Breast epithelium (tissue), 4 donors: ENCODE measurements around the gene FGGY. TPM values are rescaled to one million over a fixed set of nuclear protein-coding genes. Genes with fewer than 3 reads are reported as not detected.

Experiments used
- DNase-seq, 2 donors: peaks; one replicate each; pipeline ENCODE4 v3.0.0-alpha.2; 2019; ENCODE audit warnings: low spot score in 2 of 2
- H3K27ac ChIP-seq, 2 donors: fragments of 200-600 bp; sonication (generic) in 1 of 2; one replicate each; pipeline ENCODE4 v1.5.1; 2016 to 2019; ENCODE audit warnings: mild to moderate bottlenecking in 1 of 2
- H3K27me3 ChIP-seq, 2 donors: fragments of 200-600 bp; sonication (generic) in 1 of 2; one replicate each; pipeline versions ENCODE4 v1.5.1 to v1.6.0; 2017 to 2019; ENCODE audit warnings: control low read depth in 1 of 2, mild to moderate bottlenecking in 1 of 2
- H3K36me3 ChIP-seq: fragments of 200-600 bp; one replicate; pipeline ENCODE4 v1.5.1; 2019
- H3K4me1 ChIP-seq, 2 donors: fragments of 200-600 bp; sonication (generic); one replicate each; pipeline ENCODE4 v1.5.1; 2016 to 2019; ENCODE audit warnings: control low read depth in 1 of 2
- H3K4me3 ChIP-seq, 3 donors: fragments of 200-600 bp; sonication (generic); 1 replicate in 2 of 3; 2 replicates in 1 of 3; pipeline ENCODE4 v1.5.1; 2016 to 2019; ENCODE audit warnings: mild to moderate bottlenecking in 3 of 3, moderate library complexity in 2 of 3
- H3K9me3 ChIP-seq, 2 donors: fragments of 200-600 bp; sonication (generic) in 1 of 2; one replicate each; pipeline ENCODE4 v1.5.1; 2016 to 2019; ENCODE audit warnings: control low read depth in 1 of 2
- CTCF ChIP-seq, 3 donors: fragments of 450-650 bp; IDR thresholded peaks; one replicate each; pipeline ENCODE4 v1.5.1; 2016 to 2017; ENCODE audit warnings: antibody characterized with exemption in 3 of 3, mild to moderate bottlenecking in 3 of 3, moderate library complexity in 3 of 3
- POLR2A ChIP-seq: fragments of 450-650 bp; IDR thresholded peaks from one replicate; pipeline ENCODE4 v1.6.1; 2016; ENCODE audit warnings: antibody characterized with exemption, mild to moderate bottlenecking, moderate library complexity
- POLR2AphosphoS5 ChIP-seq, 3 donors: sonication (generic); formaldehyde crosslinking; IDR thresholded peaks; one replicate each; pipeline ENCODE4 v1.6.1; 2017; ENCODE audit warnings: antibody characterized with exemption in 3 of 3
- intact Hi-C: fragments of 100-400 bp; cut with DNase I; formaldehyde crosslinking; loops from one replicate; pipeline ENCODE4 v1.15.1; 2023; ENCODE audit warnings: low total_unique reads
- total RNA-seq, 3 donors: library from RNA; depleted of rRNA; stranded (reverse); fragments of >200 nt; gene quantifications; one replicate each; pipeline ENCODE4 v1.1.0, GENCODE V29; 2016

FGGY gene
- total RNA-seq, 3 donors from 2014 or later = 16.2 to 50.3 (median 29.2) TPM

- Histone ChIP-seq H3K4me1 (no peaks in the 10 kb centered on the region), H3K4me3 (no peak overlapping the region), H3K27me3 (no peaks in the 10 kb centered on the region), H3K27ac (no peak overlapping the region), H3K9me3 (no peaks in the 10 kb centered on the region), H3K36me3 (no peaks in the 10 kb centered on the region)
- no peak for DNase-seq
- no peak for TF ChIP-seq CTCF (IDR thresholded peaks at IDR 0.05)
- TF ChIP-seq POLR2AphosphoS5 (IDR thresholded peaks at IDR 0.05) = no peak
- TF ChIP-seq POLR2A = no peak
- intact Hi-C loops = no loop called here
Observed at GRCh38 chr1:59625384-59625783, 328.5 kb downstream of the FGGY start.

- Histone ChIP-seq H3K36me3 (no peaks in the 10 kb centered on the region), H3K4me1 (no peaks in the 10 kb centered on the region), H3K4me3 (no peak overlapping the region), H3K9me3 (no peaks in the 10 kb centered on the region), H3K27ac (no peak overlapping the region), H3K27me3 (no peaks in the 10 kb centered on the region)
- DNase-seq = no peak
- TF ChIP-seq POLR2AphosphoS5 (IDR thresholded peaks at IDR 0.05) (peak in 1 of 3 donors; percentile 26), CTCF (IDR thresholded peaks at IDR 0.05) (no peak)
- intact Hi-C loops = no loop called here
Observed at GRCh38 chr1:59631561-59632255, 334.8 kb downstream of the FGGY start.

- Histone ChIP-seq H3K36me3 (no peaks in the 10 kb centered on the region), H3K4me3 (no peak overlapping the region), H3K27ac (no peak overlapping the region), H3K27me3 (no peaks in the 10 kb centered on the region), H3K4me1 (peaks cover 0 to 6% of the 10 kb centered on the region in 2 donors), H3K9me3 (no peaks in the 10 kb centered on the region)
- intact Hi-C loops = no loop called here
- TF ChIP-seq POLR2A (no peak), POLR2AphosphoS5 (IDR thresholded peaks at IDR 0.05) (no peak), CTCF (IDR thresholded peaks at IDR 0.05) (no peak)
- no peak for DNase-seq
Observed at GRCh38 chr1:59635097-59635496, 338.2 kb downstream of the FGGY start.

GRCh38 chr1:59638231-59638711 lies 341.4 kb downstream of the FGGY start:
- Histone ChIP-seq H3K27me3 (no peaks in the 10 kb centered on the region), H3K27ac (peak overlapping the region; percentile 3 to 20), H3K4me3 (no peak overlapping the region), H3K9me3 (no peaks in the 10 kb centered on the region), H3K4me1 (peaks cover 0 to 6% of the 10 kb centered on the region in 2 donors), H3K36me3 (no peaks in the 10 kb centered on the region)
- TF ChIP-seq POLR2AphosphoS5 (IDR thresholded peaks at IDR 0.05) = no peak
- no peak for TF ChIP-seq CTCF (IDR thresholded peaks at IDR 0.05)
- no peak for TF ChIP-seq POLR2A
- no peak for DNase-seq
- intact Hi-C loops = no loop called here

- Histone ChIP-seq H3K27ac (peak overlapping the region in 1 of 2 donors; percentile 3), H3K36me3 (no peaks in the 10 kb centered on the region), H3K4me1 (peaks cover 0 to 6% of the 10 kb centered on the region in 2 donors), H3K9me3 (no peaks in the 10 kb centered on the region), H3K4me3 (no peak overlapping the region), H3K27me3 (no peaks in the 10 kb centered on the region)
- TF ChIP-seq POLR2AphosphoS5 (IDR thresholded peaks at IDR 0.05) = no peak
- no peak for TF ChIP-seq POLR2A
- no peak for TF ChIP-seq CTCF (IDR thresholded peaks at IDR 0.05)
- DNase-seq = no peak
- intact Hi-C loops = no loop called here
Observed at GRCh38 chr1:59639266-59639665, 342.4 kb downstream of the FGGY start.
